ENCODE data around the gene COL21A1. TPM values are rescaled to one million over a fixed set of nuclear protein-coding genes. Genes with fewer than 3 reads are reported as not detected.

Gene COL21A1
- total and polyA plus RNA-seq, 2 of the 13 experiments (the other 11 are each of a cell fraction or from before 2014, with no cell fraction given): 0.13 TPM; not detected in 1

GRCh38 chr6:56096541-56096940 lies 150.8 kb downstream of the COL21A1 start:
- no peak overlapping the region for H3K4me3 ChIP-seq (replicated peaks in 1 of 3; ENCODE audit: insufficient read depth in 1 of 3, low read depth in 2 of 3, low read length in 3 of 3)
- peaks cover 3% of the 10 kb centered on the region for H3K4me1 ChIP-seq (ENCODE audit: insufficient read depth, low read length)
- no peak overlapping the region for H2AFZ ChIP-seq (ENCODE audit: low read length)
- ChIA-PET POLR2A (no interaction called here), CTCF (ENCODE audit: low intra/inter-chr PET ratio, low total read pairs) (no interaction called here)
- FAIRE-seq (no peak), DNase-seq (ENCODE audit: low spot score) (no peak), ATAC-seq (no peak)
- no peak overlapping the region for H3K27ac ChIP-seq (ENCODE audit: extremely low read length, insufficient read depth, low read length)
- no peak for TF ChIP-seq TSC22D2 (CRISPR knock-in tag; IDR thresholded peaks at IDR 0.05; ENCODE audit: borderline replicate concordance)
- H3K9ac ChIP-seq (ENCODE audit: insufficient read depth, low read depth, low read length): no peak overlapping the region
- H3K27me3 ChIP-seq (ENCODE audit: control insufficient read depth in 1 of 2, insufficient read depth in 2 of 2, low read length in 2 of 2): no peaks in the 10 kb centered on the region
- in situ Hi-C loops (cut with HindIII; ENCODE audit: extremely low pct_ligation_motif_present, low pct_unique_long_range_greater_than_20kb): no loop called here
- H3K4me2 ChIP-seq (ENCODE audit: low read depth, low read length): no peak overlapping the region
- no peaks in the 10 kb centered on the region for H3K79me2 ChIP-seq (ENCODE audit: insufficient read depth, low read length)
- peaks cover 5% of the 10 kb centered on the region; the same call in 1 of the 2 replicates for H3K9me3 ChIP-seq (ENCODE audit: low read length)
- intact Hi-C loops (cut with micrococcal nuclease; ENCODE audit: unreplicated experiment): loop anchor here (10.0 kb wide), 1 partner anchor 58 kb away; no protein-coding TSS in a partner anchor
- H4K20me1 ChIP-seq (ENCODE audit: insufficient read depth, low read length): no peaks in the 10 kb centered on the region
- no TSS peak for BruUV-seq (replicated peaks)
- no peaks in the 10 kb centered on the region for H3K36me3 ChIP-seq (replicated peaks in 1 of 2; ENCODE audit: control insufficient read depth in 1 of 2, insufficient read depth in 2 of 2, low read length in 2 of 2)

DNA sequence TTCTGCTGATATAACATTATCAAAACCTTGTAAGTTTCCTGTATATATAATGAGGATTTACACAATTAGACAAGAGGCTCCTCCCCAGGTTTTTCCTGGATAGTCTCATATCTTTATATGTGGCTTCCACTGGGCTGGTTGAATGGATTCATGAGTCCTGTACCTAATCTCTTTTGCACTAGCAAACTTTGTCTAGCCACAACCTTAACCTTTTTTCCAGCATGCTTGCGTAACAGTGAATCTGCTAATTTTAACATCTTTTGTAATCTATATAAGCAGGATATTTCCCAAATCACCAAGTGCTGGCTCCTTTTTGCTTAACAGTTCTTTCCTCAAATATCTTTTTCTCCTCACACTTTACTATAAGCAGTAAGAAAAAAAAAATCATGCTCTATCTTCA lies 153.6 kb downstream of the COL21A1 start:
- H4K20me1 ChIP-seq (ENCODE audit: insufficient read depth, low read length): no peaks in the 10 kb centered on the region
- FAIRE-seq: no peak
- peaks cover 13% of the 10 kb centered on the region for H3K4me1 ChIP-seq (ENCODE audit: insufficient read depth, low read length)
- TF ChIP-seq ZNF280B (CRISPR knock-in tag; IDR thresholded peaks at IDR 0.05; ENCODE audit: borderline replicate concordance) (no peak), ARID3A (IDR thresholded peaks at IDR 0.05; ENCODE audit: low read depth, low read length) (no peak), CC2D1A (CRISPR knock-in tag; IDR thresholded peaks at IDR 0.05) (no peak), TCF12 (IDR thresholded peaks at IDR 0.05) (no peak), TCF12 (CRISPR knock-in tag; IDR thresholded peaks at IDR 0.05) (no peak), ZNF543 (CRISPR knock-in tag; IDR thresholded peaks at IDR 0.05) (no peak), TSC22D2 (CRISPR knock-in tag; IDR thresholded peaks at IDR 0.05; ENCODE audit: borderline replicate concordance) (no peak), KLF16 (CRISPR knock-in tag; IDR thresholded peaks at IDR 0.05) (no peak), POLR2AphosphoS5 (IDR thresholded peaks at IDR 0.05; ENCODE audit: low read depth, low read length) (no peak), SIN3A (IDR thresholded peaks at IDR 0.05; ENCODE audit: borderline replicate concordance, low read depth, low read length) (no peak), BORCS8-MEF2B (CRISPR knock-in tag; IDR thresholded peaks at IDR 0.05) (no peak)
- TF ChIP-seq, protein P1, sequence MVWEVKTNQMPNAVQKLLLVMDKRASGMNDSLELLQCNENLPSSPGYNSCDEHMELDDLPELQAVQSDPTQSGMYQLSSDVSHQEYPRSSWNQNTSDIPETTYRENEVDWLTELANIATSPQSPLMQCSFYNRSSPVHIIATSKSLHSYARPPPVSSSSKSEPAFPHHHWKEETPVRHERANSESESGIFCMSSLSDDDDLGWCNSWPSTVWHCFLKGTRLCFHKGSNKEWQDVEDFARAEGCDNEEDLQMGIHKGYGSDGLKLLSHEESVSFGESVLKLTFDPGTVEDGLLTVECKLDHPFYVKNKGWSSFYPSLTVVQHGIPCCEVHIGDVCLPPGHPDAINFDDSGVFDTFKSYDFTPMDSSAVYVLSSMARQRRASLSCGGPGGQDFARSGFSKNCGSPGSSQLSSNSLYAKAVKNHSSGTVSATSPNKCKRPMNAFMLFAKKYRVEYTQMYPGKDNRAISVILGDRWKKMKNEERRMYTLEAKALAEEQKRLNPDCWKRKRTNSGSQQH (CRISPR knock-in tag; IDR thresholded peaks at IDR 0.05; ENCODE audit: low read depth): no peak
- TF ChIP-seq, protein P2, sequence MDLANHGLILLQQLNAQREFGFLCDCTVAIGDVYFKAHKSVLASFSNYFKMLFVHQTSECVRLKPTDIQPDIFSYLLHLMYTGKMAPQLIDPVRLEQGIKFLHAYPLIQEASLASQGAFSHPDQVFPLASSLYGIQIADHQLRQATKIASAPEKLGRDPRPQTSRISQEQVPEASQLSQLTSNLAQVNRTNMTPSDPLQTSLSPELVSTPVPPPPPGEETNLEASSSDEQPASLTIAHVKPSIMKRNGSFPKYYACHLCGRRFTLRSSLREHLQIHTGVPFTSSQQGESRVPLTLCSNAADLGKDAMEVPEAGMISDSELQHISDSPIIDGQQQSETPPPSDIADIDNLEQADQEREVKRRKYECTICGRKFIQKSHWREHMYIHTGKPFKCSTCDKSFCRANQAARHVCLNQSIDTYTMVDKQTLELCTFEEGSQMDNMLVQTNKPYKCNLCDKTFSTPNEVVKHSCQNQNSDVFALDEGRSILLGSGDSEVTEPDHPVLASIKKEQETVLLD (CRISPR knock-in tag; IDR thresholded peaks at IDR 0.05; ENCODE audit: low read depth): no peak

More for the DNA sequence above, 153.6 kb downstream of the COL21A1 start:
- DNase-seq (ENCODE audit: low spot score) (no peak), ATAC-seq (no peak)
- no peaks in the 10 kb centered on the region for H3K27me3 ChIP-seq (ENCODE audit: control insufficient read depth in 1 of 2, insufficient read depth in 2 of 2, low read length in 2 of 2)
- WGBS (ENCODE audit: low lambda C conversion rate): 67% methylated on average over 1 of the region's 1 CpG
- intact Hi-C loops (cut with micrococcal nuclease; ENCODE audit: unreplicated experiment): loop anchor here (10.0 kb wide), 1 partner anchor 61 kb away; no protein-coding TSS in a partner anchor
- BruUV-seq (replicated peaks): no TSS peak
- H3K4me3 ChIP-seq (replicated peaks in 1 of 3; ENCODE audit: insufficient read depth in 1 of 3, low read depth in 2 of 3, low read length in 3 of 3): no peak overlapping the region
- H3K4me2 ChIP-seq (ENCODE audit: low read depth, low read length): no peak overlapping the region
- peaks cover 5% of the 10 kb centered on the region; the same call in 1 of the 2 replicates for H3K9me3 ChIP-seq (ENCODE audit: low read length)
- H3K79me2 ChIP-seq (ENCODE audit: insufficient read depth, low read length): no peaks in the 10 kb centered on the region
- no peak overlapping the region for H3K27ac ChIP-seq (ENCODE audit: extremely low read length, insufficient read depth, low read length)
- ChIA-PET CTCF (ENCODE audit: low intra/inter-chr PET ratio, low total read pairs) (no interaction called here), POLR2A (no interaction called here)
- no peaks in the 10 kb centered on the region for H3K36me3 ChIP-seq (replicated peaks in 1 of 2; ENCODE audit: control insufficient read depth in 1 of 2, insufficient read depth in 2 of 2, low read length in 2 of 2)
- H2AFZ ChIP-seq (ENCODE audit: low read length): no peak overlapping the region
- in situ Hi-C loops (cut with HindIII; ENCODE audit: extremely low pct_ligation_motif_present, low pct_unique_long_range_greater_than_20kb): no loop called here
- H3K9ac ChIP-seq (ENCODE audit: insufficient read depth, low read depth, low read length): no peak overlapping the region

Data from HepG2 (cell line).